Endothelial cell of umbilical vein (primary cell): ENCODE measurements around the gene TRAF7. TPM values are rescaled to one million over a fixed set of nuclear protein-coding genes. Genes with fewer than 3 reads are reported as not detected.

Experiments used
- BruUV-seq: library from RNA; stranded (reverse); fragments of 400-500 nt; replicated peaks from 2 replicates; lab custom pipeline; 2021; lab: Mats Ljungman, UMichigan
- CTCF ChIA-PET: fragments of 300-600, 350-600 bp; sonication (Branson Sonifier 250); formaldehyde crosslinking; loops from one replicate; lab custom pipeline; 2021; ENCODE audit warnings: antibody characterized with exemption, inconsistent platforms; lab: Charles Lee
- POLR2A ChIA-PET: fragments of 300-600, 350-600 bp; sonication (Branson Sonifier 250); formaldehyde crosslinking; loops from one replicate; lab custom pipeline; 2021; ENCODE audit warnings: antibody characterized with exemption, inconsistent platforms; lab: Charles Lee
- DNase-seq: peaks from one replicate; pipeline ENCODE4 v3.0.0-alpha.2; 2011; ENCODE audit warnings: low read depth, low spot score
- FAIRE-seq: peaks from 2 replicates; lab custom pipeline; 2011; peaks lifted over from hg19 to GRCh38; lab: Jason Lieb, UNC
- H2AFZ ChIP-seq: 2 replicates; pipeline ENCODE4 v1.6.0; 2012; ENCODE audit warnings: low read depth, low read length, control low read depth, inconsistent platforms
- H3K27ac ChIP-seq: 2 replicates; pipeline ENCODE4 v1.5.1; 2011; ENCODE audit warnings: low read depth, mild to moderate bottlenecking, control low read depth, low read length, moderate library complexity; ENCODE audit not compliant: insufficient read depth
- H3K27me3 ChIP-seq, 2 experiments: 2 replicates each; pipeline versions ENCODE4 v1.6.0 to v1.6.1; 2011; ENCODE audit warnings: low read length in 2 of 2, mixed read lengths in 1 of 2; ENCODE audit not compliant: control insufficient read depth in 2 of 2, insufficient read depth in 2 of 2
- H3K36me3 ChIP-seq, 2 experiments: 2 replicates in 1 of 2; 3 replicates in 1 of 2; pipeline ENCODE4 v1.5.1; 2011; ENCODE audit warnings: low read length in 2 of 2, mild to moderate bottlenecking in 1 of 2, moderate library complexity in 1 of 2; ENCODE audit not compliant: control insufficient read depth in 2 of 2, insufficient read depth in 2 of 2; ENCODE audit errors: extremely low read depth in 1 of 2
- H3K4me1 ChIP-seq: 3 replicates; pipeline ENCODE4 v1.5.1; 2011; ENCODE audit warnings: mild to moderate bottlenecking, low read length; ENCODE audit not compliant: control insufficient read depth, insufficient read depth; ENCODE audit errors: extremely low read depth
- H3K4me2 ChIP-seq: 2 replicates; pipeline ENCODE4 v1.6.1; 2011; ENCODE audit warnings: low read length, control low read depth, mixed read lengths; ENCODE audit not compliant: insufficient read depth
- H3K4me3 ChIP-seq, 3 experiments: fragments of 200-600 bp in 1 of 3; sonication (generic), shearing (Covaris generic) in 1 of 3; replicated peaks in 1 of 3; 2 replicates each; pipeline ENCODE4 v1.5.1; 2011 to 2016; ENCODE audit warnings: control low read depth in 3 of 3, low read length in 3 of 3, mild to moderate bottlenecking in 2 of 3, inconsistent platforms in 1 of 3, low read depth in 1 of 3, moderate library complexity in 1 of 3; ENCODE audit not compliant: insufficient read depth in 1 of 3
- H3K79me2 ChIP-seq: 2 replicates; pipeline ENCODE4 v1.6.0; 2012; ENCODE audit warnings: low read length, inconsistent platforms; ENCODE audit not compliant: control insufficient read depth, insufficient read depth
- H3K9ac ChIP-seq: replicated peaks from 2 replicates; pipeline ENCODE3; 2011; ENCODE audit warnings: low read length, control low read depth; ENCODE audit not compliant: insufficient read depth; ENCODE audit errors: extremely low read depth
- H3K9me1 ChIP-seq: replicated peaks from 3 replicates; pipeline ENCODE4 v1.6.0; 2011; ENCODE audit warnings: mild to moderate bottlenecking, low read length; ENCODE audit not compliant: control insufficient read depth, insufficient read depth; ENCODE audit errors: extremely low read depth
- H3K9me3 ChIP-seq: replicated peaks from 2 replicates; pipeline ENCODE4 v1.5.1; 2012; ENCODE audit warnings: low read length, inconsistent platforms; ENCODE audit not compliant: control insufficient read depth, insufficient read depth
- H4K20me1 ChIP-seq: replicated peaks from 2 replicates; pipeline ENCODE3; 2011; ENCODE audit warnings: mild to moderate bottlenecking, low read length; ENCODE audit not compliant: control insufficient read depth, insufficient read depth; ENCODE audit errors: extremely low read depth
- CTCF ChIP-seq, 2 donors: IDR thresholded peaks; 1 replicate in 1 of 2; 2 replicates in 1 of 2; pipeline ENCODE4 v1.5.1; 2011; ENCODE audit warnings: low read length in 2 of 2, mild to moderate bottlenecking in 2 of 2, moderate library complexity in 2 of 2, control low read depth in 1 of 2, inconsistent platforms in 1 of 2, low read depth in 1 of 2; ENCODE audit not compliant: insufficient read depth in 1 of 2; ENCODE audit errors: extremely low read depth in 1 of 2
- FOS ChIP-seq: IDR thresholded peaks from 2 replicates; pipeline ENCODE4 v1.6.1; 2011; ENCODE audit warnings: mild to moderate bottlenecking, low read length, moderate library complexity, borderline replicate concordance; ENCODE audit not compliant: insufficient read depth
- GATA2 ChIP-seq: IDR thresholded peaks from 2 replicates; pipeline ENCODE4 v1.7.0; 2011; ENCODE audit warnings: low read depth, mild to moderate bottlenecking, moderate library complexity, mixed read lengths, low read length; ENCODE audit not compliant: insufficient read length, insufficient read depth
- MYC ChIP-seq: IDR thresholded peaks from one replicate; pipeline ENCODE4 v1.6.1; 2011; ENCODE audit warnings: mild to moderate bottlenecking, low read depth, low read length
- POLR2A ChIP-seq: IDR thresholded peaks from 2 replicates; pipeline ENCODE4 v1.6.1; 2012; ENCODE audit warnings: low read depth, mild to moderate bottlenecking, control low read depth, low read length
- POLR2AphosphoS5 ChIP-seq: IDR thresholded peaks from 2 replicates; pipeline ENCODE4 v1.6.1; 2012; ENCODE audit warnings: low read depth, mild to moderate bottlenecking, control low read depth, low read length, moderate library complexity; ENCODE audit not compliant: insufficient read depth
- dilution Hi-C: fragments of 300-500 bp; cut with MboI; formaldehyde crosslinking; loops from one replicate; pipeline ENCODE4 v1.15.0; 2019; ENCODE audit warnings: low sequenced_read_pairs; ENCODE audit not compliant: extremely low pct_ligation_motif_present
- intact Hi-C: fragments of 100-400 bp; cut with micrococcal nuclease; formaldehyde crosslinking; loops from one replicate; pipeline ENCODE4 v1.10.0; 2022
- polyA plus RNA-seq, 4 experiments: library from polyadenylated mRNA; depleted of rRNA in 3 of 4; stranded (reverse) in 3 of 4; unstranded in 1 of 4; fragments of >200 nt; gene quantifications; 2 replicates each; pipeline versions ENCODE4 v1.2.1 to v1.2.3, GENCODE V29; 2011 to 2012; ENCODE audit warnings: missing spikeins in 1 of 4
- total RNA-seq: library from RNA; stranded (reverse); gene quantifications from 2 replicates; pipeline ENCODE4 v1.2.3, GENCODE V29; 2021

Gene TRAF7
- total and polyA plus RNA-seq, 2 donors (not counting 3 experiments of a cell fraction or from before 2014, with no cell fraction given) = 141 to 175 TPM

- ChIA-PET POLR2A (interaction anchor here (1.1 kb wide), 1 partner anchor 18 kb away, joined by 7 read pairs; the partner anchor contains the start of gene TRAF7), CTCF (interaction anchor here (0.6 to 1.2 kb wide), 3 partner anchors 18 to 804 kb away, joined by 3 to 4 read pairs (median 3); partner anchors contain the start of gene TRAF7)
- Histone ChIP-seq H3K79me2 (peaks cover 41% of the 10 kb centered on the region), H3K4me2 (no peak overlapping the region), H3K4me1 (peaks cover 24% of the 10 kb centered on the region), H3K9ac (no peak overlapping the region), H3K27me3 (no peaks in the 10 kb centered on the region), H3K9me3 (no peaks in the 10 kb centered on the region), H3K27ac (no peak overlapping the region), H3K4me3 (no peak overlapping the region), H3K36me3 (peaks cover 26 to 50% of the 10 kb centered on the region in 2 experiments), H4K20me1 (no peaks in the 10 kb centered on the region), H3K9me1 (no peaks in the 10 kb centered on the region), H2AFZ (no peak overlapping the region)
- dilution Hi-C loops (loop anchor here (25.0 kb wide), 1 partner anchor 136 kb away; the partner anchor contains the start of genes NHERF2, NTHL1 and TSC2), intact Hi-C loops (no loop called here)
- no TSS peak for BruUV-seq
- FAIRE-seq (no peak), DNase-seq (no peak)
- no peak for TF ChIP-seq POLR2AphosphoS5
- TF ChIP-seq POLR2A = no peak
- TF ChIP-seq CTCF (IDR thresholded peaks at IDR 0.05; ENCODE audit: extremely low read depth in 1 of 2, insufficient read depth in 1 of 2, low read depth in 1 of 2, low read length in 2 of 2) = no peak
- TF ChIP-seq FOS = no peak
- no peak for TF ChIP-seq GATA2
- TF ChIP-seq MYC = no peak
Observed at GRCh38 chr16:2172688-2173335, 17.2 kb downstream of the TRAF7 start.
